Glutamatergic neuron (in vitro differentiated cells): ENCODE measurements around the gene CCDC106. TPM values are rescaled to one million over a fixed set of nuclear protein-coding genes. Genes with fewer than 3 reads are reported as not detected.

Experiments
- DNase-seq: peaks from one replicate; pipeline ENCODE4 v3.0.0; 2022
- H3K27ac Mint-ChIP-seq: one replicate; pipeline ENCODE4 v1.8.0; 2020; ENCODE audit warnings: mild to moderate bottlenecking, mixed read lengths, inconsistent platforms; ENCODE audit not compliant: unreplicated experiment
- H3K27me3 Mint-ChIP-seq: one replicate; pipeline ENCODE4 v1.8.0; 2020; ENCODE audit warnings: mild to moderate bottlenecking, moderate library complexity, mixed read lengths, inconsistent platforms; ENCODE audit not compliant: unreplicated experiment
- H3K36me3 Mint-ChIP-seq: one replicate; pipeline ENCODE4 v1.8.0; 2020; ENCODE audit warnings: mild to moderate bottlenecking, mixed read lengths, inconsistent platforms; ENCODE audit not compliant: unreplicated experiment
- H3K4me1 Mint-ChIP-seq: one replicate; pipeline ENCODE4 v1.8.0; 2020; ENCODE audit warnings: mild to moderate bottlenecking, low read depth, mixed read lengths, inconsistent platforms; ENCODE audit not compliant: unreplicated experiment
- H3K4me3 Mint-ChIP-seq: one replicate; pipeline ENCODE4 v1.8.0; 2020; ENCODE audit warnings: mild to moderate bottlenecking, mixed read lengths, inconsistent platforms; ENCODE audit not compliant: unreplicated experiment
- H3K9me3 Mint-ChIP-seq: one replicate; pipeline ENCODE4 v1.8.0; 2020; ENCODE audit warnings: mild to moderate bottlenecking, moderate library complexity, mixed read lengths, inconsistent platforms; ENCODE audit not compliant: unreplicated experiment
- CTCF ChIP-seq: fragments of 200-600 bp; sonication (generic); IDR thresholded peaks from one replicate; pipeline ENCODE4 v1.5.0; 2021; ENCODE audit not compliant: partially characterized antibody, unreplicated experiment
- total RNA-seq: library from RNA; stranded (reverse); fragmentation: NEBNext Ultra II Directional; extraction: Animal tissue kit (Norgen Biotek cat#: 25700); gene quantifications from one replicate; pipeline ENCODE4 v1.2.1, GENCODE V29; 2021; ENCODE audit not compliant: unreplicated experiment

Gene CCDC106
- total RNA-seq, 1 donor from 2014 or later = 32.1 TPM

- DNase-seq = no peak
- TF ChIP-seq CTCF = no peak
- Mint-ChIP-seq H3K4me3 (no peak overlapping the region), H3K36me3 (peaks cover 11% of the 10 kb centered on the region), H3K27ac (no peak overlapping the region), H3K4me1 (no peaks in the 10 kb centered on the region), H3K27me3 (peaks cover 17% of the 10 kb centered on the region), H3K9me3 (peaks cover 14% of the 10 kb centered on the region)
Measured at GRCh38 chr19:55699221-55699620, 51.2 kb downstream of the CCDC106 start.

GRCh38 chr19:55700813-55701212 is 52.8 kb downstream of the CCDC106 start:
- no peak for TF ChIP-seq CTCF
- no peaks in the 10 kb centered on the region for H3K4me1 Mint-ChIP-seq
- H3K4me3 Mint-ChIP-seq = no peak overlapping the region
- H3K36me3 Mint-ChIP-seq = peaks cover 21% of the 10 kb centered on the region
- H3K9me3 Mint-ChIP-seq = peaks cover 19% of the 10 kb centered on the region
- DNase-seq = no peak
- H3K27ac Mint-ChIP-seq = no peak overlapping the region
- peaks cover 21% of the 10 kb centered on the region for H3K27me3 Mint-ChIP-seq

GRCh38 chr19:55702131-55702627 is 54.2 kb downstream of the CCDC106 start:
- no peak for DNase-seq
- Mint-ChIP-seq H3K27ac (no peak overlapping the region), H3K4me1 (no peaks in the 10 kb centered on the region), H3K4me3 (no peak overlapping the region), H3K27me3 (peaks cover 17% of the 10 kb centered on the region), H3K36me3 (peaks cover 21% of the 10 kb centered on the region), H3K9me3 (peaks cover 19% of the 10 kb centered on the region)
- no peak for TF ChIP-seq CTCF

Other genes starting within 250 kb of the CCDC106 start
- gene UBE2S, start 240.4 kb upstream of the CCDC106 start, total RNA-seq = 235 TPM
- 3.2 TPM for gene SHISA7, start 204.9 kb upstream of the CCDC106 start, total RNA-seq
- gene ISOC2, start 186.6 kb upstream of the CCDC106 start, total RNA-seq = 24.9 TPM
- gene C19orf85, start 183.5 kb upstream of the CCDC106 start, total RNA-seq = not detected
- 13.7 TPM for gene ZNF628, start 171.6 kb upstream of the CCDC106 start, total RNA-seq
- gene NAT14, start 163.0 kb upstream of the CCDC106 start, total RNA-seq = 125 TPM
- 7.6 TPM for gene SSC5D, start 159.8 kb upstream of the CCDC106 start, total RNA-seq
- gene SBK2, start 111.1 kb upstream of the CCDC106 start, total RNA-seq = 0.42 TPM
- not detected for gene SBK3, start 102.7 kb upstream of the CCDC106 start, total RNA-seq
- 48.9 TPM for gene ZNF579, start 67.4 kb upstream of the CCDC106 start, total RNA-seq
- 26.0 TPM for gene FIZ1, start 48.7 kb upstream of the CCDC106 start, total RNA-seq
- gene ZNF524, start 47.9 kb upstream of the CCDC106 start, total RNA-seq = 6.7 TPM
- 14.6 TPM for gene ZNF865, start 42.6 kb upstream of the CCDC106 start, total RNA-seq
- 8.4 TPM for gene ZNF784, start 23.6 kb upstream of the CCDC106 start, total RNA-seq
- 43.6 TPM for gene ZNF580, start 7.2 kb upstream of the CCDC106 start, total RNA-seq
- gene ZNF581, start 4.6 kb upstream of the CCDC106 start, total RNA-seq = 31.0 TPM
- gene U2AF2, start 6.8 kb downstream of the CCDC106 start, total RNA-seq = 216 TPM
- 150 TPM for gene EPN1, start 27.0 kb downstream of the CCDC106 start, total RNA-seq
- gene NLRP9, start 90.2 kb downstream of the CCDC106 start, total RNA-seq = not detected
- gene RFPL4A, start 110.9 kb downstream of the CCDC106 start, total RNA-seq = not detected
- 0.96 TPM for gene RFPL4AL1, start 120.9 kb downstream of the CCDC106 start, total RNA-seq
- gene NLRP11, start 183.8 kb downstream of the CCDC106 start, total RNA-seq = 0.34 TPM
- gene NLRP4, start 188.3 kb downstream of the CCDC106 start, total RNA-seq = not detected